Trophoblast cell (in vitro differentiated cells and primary cell): ENCODE measurements around the gene NECAB3.

Experiments
- DNase-seq, 2 donors: peaks; one replicate each; pipeline ENCODE4 v3.0.0-alpha.2; 2016
- H2AFZ ChIP-seq: 2 replicates; pipeline ENCODE4 v1.6.1; 2013; ENCODE audit warnings: low read length, moderate library complexity, mild to moderate bottlenecking; ENCODE audit not compliant: insufficient read depth, poor library complexity
- H2AK5ac ChIP-seq: 2 replicates; pipeline ENCODE4 v1.6.1; 2013; ENCODE audit warnings: mild to moderate bottlenecking, low read length
- H2BK120ac ChIP-seq: 2 replicates; pipeline ENCODE4 v1.6.1; 2013; ENCODE audit warnings: low read length, mild to moderate bottlenecking, moderate library complexity; ENCODE audit not compliant: insufficient read depth, poor library complexity
- H2BK12ac ChIP-seq: 2 replicates; pipeline ENCODE4 v1.6.1; 2013; ENCODE audit warnings: mild to moderate bottlenecking, low read length, moderate library complexity
- H2BK5ac ChIP-seq: 2 replicates; pipeline ENCODE4 v1.6.1; 2013; ENCODE audit warnings: low read length, low read depth, moderate library complexity, mild to moderate bottlenecking; ENCODE audit not compliant: poor library complexity
- H3K14ac ChIP-seq: 2 replicates; pipeline ENCODE4 v1.6.1; 2013; ENCODE audit warnings: mild to moderate bottlenecking, low read length
- H3K18ac ChIP-seq: 2 replicates; pipeline ENCODE4 v1.6.1; 2013; ENCODE audit warnings: mild to moderate bottlenecking, low read length
- H3K23ac ChIP-seq: 2 replicates; pipeline ENCODE4 v1.6.1; 2013; ENCODE audit warnings: low read length
- H3K27ac ChIP-seq: 2 replicates; pipeline ENCODE4 v1.5.1; 2013; ENCODE audit warnings: low read depth, mild to moderate bottlenecking, inconsistent platforms, low read length, moderate library complexity
- H3K27me3 ChIP-seq: 2 replicates; pipeline ENCODE4 v1.6.1; 2013; ENCODE audit warnings: inconsistent platforms, mild to moderate bottlenecking, low read length, moderate library complexity; ENCODE audit not compliant: insufficient read depth
- H3K36me3 ChIP-seq, 2 experiments: 1 replicate in 1 of 2; 2 replicates in 1 of 2; pipeline ENCODE4 v1.6.1; 2013; ENCODE audit warnings: low read length in 2 of 2, mild to moderate bottlenecking in 2 of 2, moderate library complexity in 1 of 2; ENCODE audit not compliant: insufficient read depth in 2 of 2, control insufficient read depth in 1 of 2
- H3K4ac ChIP-seq: 2 replicates; pipeline ENCODE4 v1.6.1; 2013; ENCODE audit warnings: low read depth, mild to moderate bottlenecking, low read length, moderate library complexity
- H3K4me1 ChIP-seq, 2 experiments: 1 replicate in 1 of 2; 2 replicates in 1 of 2; pipeline ENCODE4 v1.6.1; 2013; ENCODE audit warnings: low read length in 2 of 2, mild to moderate bottlenecking in 2 of 2, moderate library complexity in 1 of 2; ENCODE audit not compliant: insufficient read depth in 2 of 2, control insufficient read depth in 1 of 2
- H3K4me2 ChIP-seq: 2 replicates; pipeline ENCODE4 v1.6.1; 2013; ENCODE audit warnings: inconsistent platforms, mild to moderate bottlenecking, low read length, moderate library complexity
- H3K4me3 ChIP-seq: 2 replicates; pipeline ENCODE4 v1.5.1; 2013; ENCODE audit warnings: mild to moderate bottlenecking, low read depth, low read length, inconsistent platforms
- H3K79me1 ChIP-seq: one replicate; pipeline ENCODE4 v1.6.1; 2013; ENCODE audit warnings: low read length
- H3K79me2 ChIP-seq: 2 replicates; pipeline ENCODE4 v1.6.1; 2013; ENCODE audit warnings: low read length, mild to moderate bottlenecking; ENCODE audit not compliant: control insufficient read depth, insufficient read depth, poor library complexity
- H3K9ac ChIP-seq: 2 replicates; pipeline ENCODE4 v1.6.1; 2013; ENCODE audit warnings: mild to moderate bottlenecking, low read length
- H3K9me3 ChIP-seq: 2 replicates; pipeline ENCODE4 v1.6.1; 2013; ENCODE audit warnings: low read depth, mild to moderate bottlenecking, control low read depth, inconsistent platforms, low read length; ENCODE audit not compliant: insufficient read depth
- H4K12ac ChIP-seq: 2 replicates; pipeline ENCODE4 v1.6.1; 2013; ENCODE audit warnings: low read depth, mild to moderate bottlenecking, low read length, moderate library complexity
- H4K8ac ChIP-seq: 2 replicates; pipeline ENCODE4 v1.6.1; 2013; ENCODE audit warnings: low read depth, mild to moderate bottlenecking, low read length, moderate library complexity
- H4K91ac ChIP-seq: one replicate; pipeline ENCODE4 v1.6.1; 2013; ENCODE audit warnings: low read depth, mild to moderate bottlenecking, low read length, moderate library complexity
- WGBS: extraction: QIAGEN DNeasy Blood & Tissue Kit; methylation state at CpG from one replicate; pipeline ENCODE4 v1.1.7; 2013; ENCODE audit warnings: missing lambda C conversion rate; ENCODE audit not compliant: insufficient read length, insufficient coverage; ENCODE audit errors: extremely low coverage; 5-methylcytosine and 5-hydroxymethylcytosine counted together

The NECAB3 gene

DNA sequence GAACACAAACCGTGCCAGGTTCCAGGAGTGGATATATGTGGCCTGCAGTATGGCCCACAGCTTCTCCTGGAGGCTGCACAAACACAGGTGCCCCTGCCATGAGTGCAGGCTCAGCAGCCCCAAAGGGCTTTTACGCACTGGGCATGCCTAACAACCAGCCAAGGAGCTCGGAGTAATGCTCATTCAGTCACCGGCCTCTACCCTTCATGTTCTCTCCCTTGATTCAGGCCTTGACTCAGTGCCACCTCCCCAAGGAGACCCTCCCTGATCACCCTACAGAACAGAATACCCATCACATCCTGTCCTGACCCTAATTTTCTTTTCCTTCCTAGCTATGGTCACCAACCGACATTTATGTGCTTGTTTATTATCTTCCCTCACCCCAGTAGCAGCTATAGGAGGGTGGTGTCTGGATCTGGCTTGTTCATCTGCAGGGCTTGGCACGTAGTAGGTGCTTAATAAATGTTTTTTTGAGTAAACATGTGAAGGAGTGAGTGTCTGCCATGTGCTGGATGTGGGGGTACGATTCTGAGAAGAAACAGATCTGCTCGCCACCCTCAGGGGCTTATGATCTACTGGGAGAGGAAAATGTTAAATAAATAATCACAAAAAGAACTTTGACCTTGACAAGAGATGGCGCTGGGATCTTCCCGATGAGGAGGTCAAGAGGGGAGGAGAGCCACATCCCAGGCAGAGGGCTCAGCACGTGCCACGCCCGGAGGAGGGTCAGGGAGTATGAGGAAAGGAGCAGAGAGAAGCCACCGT is 36.6 kb upstream of the NECAB3 start:
- H2AK5ac ChIP-seq, result no peak overlapping the region
- no peak overlapping the region for H3K23ac ChIP-seq
- no peak overlapping the region for H3K4me2 ChIP-seq
- H3K36me3 ChIP-seq, result no peaks in the 10 kb centered on the region
- no peaks in the 10 kb centered on the region for H3K79me2 ChIP-seq
- H2AFZ ChIP-seq, result no peak overlapping the region
- no peak overlapping the region for H4K91ac ChIP-seq
- no peak overlapping the region for H4K12ac ChIP-seq
- H3K4me1 ChIP-seq, result no peaks in the 10 kb centered on the region
- H3K14ac ChIP-seq, result no peak overlapping the region
- no peak overlapping the region for H2BK12ac ChIP-seq
- no peak overlapping the region for H2BK5ac ChIP-seq
- no peak for DNase-seq
- H3K18ac ChIP-seq, result no peak overlapping the region
- no peak overlapping the region for H4K8ac ChIP-seq
- H3K27ac ChIP-seq, result no peak overlapping the region
- H3K4ac ChIP-seq, result no peak overlapping the region
- no peaks in the 10 kb centered on the region for H3K27me3 ChIP-seq
- no peaks in the 10 kb centered on the region for H3K79me1 ChIP-seq
- no peak overlapping the region for H3K9ac ChIP-seq
- WGBS, result no CpG with 5 or more reads among the region's 14 CpGs
- no peak overlapping the region for H3K4me3 ChIP-seq
- H3K9me3 ChIP-seq, result no peaks in the 10 kb centered on the region
- no peak overlapping the region for H2BK120ac ChIP-seq

DNA sequence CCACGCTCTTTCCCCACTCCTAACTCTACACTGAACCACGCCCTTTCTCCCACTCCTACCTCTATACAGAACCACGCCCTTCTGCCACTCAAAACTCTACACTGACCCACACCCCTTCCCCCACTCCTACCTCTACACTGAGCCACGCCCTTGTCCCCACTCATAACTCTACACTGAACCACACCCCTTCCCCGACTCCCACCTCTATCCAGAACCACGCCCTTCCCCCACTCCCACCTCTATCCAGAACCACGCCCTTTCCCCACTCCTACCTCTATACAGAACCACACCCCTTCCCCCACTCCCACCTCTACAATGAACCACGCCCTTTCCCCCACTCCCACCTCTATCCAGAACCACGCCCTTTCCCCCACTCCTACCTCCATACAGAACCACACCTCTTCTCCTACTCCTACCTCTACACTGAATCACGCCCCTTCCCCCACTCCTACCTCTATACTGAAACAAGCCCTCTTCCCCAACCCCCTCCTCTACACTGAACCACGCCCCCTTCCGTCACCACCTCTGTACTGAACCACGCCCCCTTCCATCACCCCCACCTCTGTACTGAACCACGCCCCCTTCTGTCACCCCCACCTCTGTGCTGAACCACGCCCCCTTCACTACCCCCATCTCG is 35.8 kb upstream of the NECAB3 start:
- H3K79me2 ChIP-seq, result no peaks in the 10 kb centered on the region
- no peak overlapping the region for H3K9ac ChIP-seq
- H3K79me1 ChIP-seq, result no peaks in the 10 kb centered on the region
- no peak overlapping the region for H3K23ac ChIP-seq
- 100% methylated on average over 8 of the region's 16 CpGs for whole genome bisulfite sequencing
- H2AFZ ChIP-seq, result no peak overlapping the region
- no peak overlapping the region for H3K27ac ChIP-seq
- H3K36me3 ChIP-seq, result no peaks in the 10 kb centered on the region
- H2BK12ac ChIP-seq, result no peak overlapping the region
- no peaks in the 10 kb centered on the region for H3K27me3 ChIP-seq
- DNase-seq, result no peak
- no peak overlapping the region for H3K18ac ChIP-seq
- no peak overlapping the region for H2BK5ac ChIP-seq
- H4K91ac ChIP-seq, result no peak overlapping the region
- no peak overlapping the region for H3K4me2 ChIP-seq
- no peak overlapping the region for H3K4ac ChIP-seq
- no peaks in the 10 kb centered on the region for H3K4me1 ChIP-seq
- no peaks in the 10 kb centered on the region for H3K9me3 ChIP-seq
- no peak overlapping the region for H2AK5ac ChIP-seq
- H4K8ac ChIP-seq, result no peak overlapping the region
- no peak overlapping the region for H3K14ac ChIP-seq
- no peak overlapping the region for H4K12ac ChIP-seq
- H3K4me3 ChIP-seq, result no peak overlapping the region
- H2BK120ac ChIP-seq, result no peak overlapping the region

DNA sequence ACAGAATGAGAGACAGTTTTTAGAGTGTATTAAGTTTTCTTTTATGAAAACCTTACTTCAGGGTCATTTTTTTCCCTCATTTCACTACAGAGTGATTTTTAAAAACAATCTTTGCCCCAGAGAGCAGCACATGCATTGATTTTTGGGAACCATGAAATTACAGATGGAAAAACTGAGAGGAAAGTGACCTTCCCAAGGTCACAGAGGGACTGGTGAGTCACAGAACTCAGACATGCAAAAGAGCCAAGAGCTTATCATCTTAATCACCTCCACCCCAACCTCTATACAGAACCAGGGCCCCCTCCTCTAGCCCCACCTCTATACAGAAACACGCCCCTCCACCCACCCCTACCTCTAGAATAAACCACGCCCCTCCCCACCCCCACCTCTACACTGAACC is 35.2 kb upstream of the NECAB3 start:
- Histone ChIP-seq H3K79me2 (no peaks in the 10 kb centered on the region), H3K79me1 (no peaks in the 10 kb centered on the region), H3K27ac (no peak overlapping the region), H3K36me3 (no peaks in the 10 kb centered on the region), H3K14ac (no peak overlapping the region), H2AFZ (no peak overlapping the region), H4K12ac (no peak overlapping the region), H2BK5ac (no peak overlapping the region), H2BK120ac (no peak overlapping the region), H3K4me1 (peaks cover 0 to under 1% of the 10 kb centered on the region in 2 experiments), H3K9ac (no peak overlapping the region), H3K4ac (no peak overlapping the region), H2BK12ac (no peak overlapping the region), H3K18ac (no peak overlapping the region), H4K91ac (no peak overlapping the region), H3K4me2 (no peak overlapping the region), H2AK5ac (no peak overlapping the region), H3K9me3 (no peaks in the 10 kb centered on the region), H3K23ac (no peak overlapping the region), H4K8ac (no peak overlapping the region), H3K27me3 (no peaks in the 10 kb centered on the region), H3K4me3 (no peak overlapping the region)
- no CpG with 5 or more reads among the region's 2 CpGs for WGBS
- DNase-seq, result no peak

DNA sequence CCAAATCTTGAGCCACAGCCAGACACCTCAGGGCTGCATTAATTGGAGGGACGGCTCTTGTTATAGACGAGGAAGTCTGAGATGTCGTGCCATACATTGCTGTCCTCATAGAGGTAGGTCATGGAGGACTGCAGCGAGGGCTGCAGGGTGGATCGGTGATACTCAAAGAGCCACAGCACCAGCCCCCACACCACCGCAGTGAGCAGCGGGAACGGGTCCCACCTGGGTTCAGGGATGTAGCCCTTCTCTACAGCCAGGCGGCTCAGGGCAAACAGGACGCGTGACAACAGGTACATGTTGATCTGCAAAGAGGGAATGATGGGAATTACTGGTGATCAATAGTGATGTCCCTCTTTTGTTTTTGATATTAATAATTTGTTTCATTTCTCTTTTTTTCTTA is 33.4 kb upstream of the NECAB3 start:
- no peaks in the 10 kb centered on the region for H3K27me3 ChIP-seq
- no peak overlapping the region for H2BK12ac ChIP-seq
- no peak overlapping the region for H3K23ac ChIP-seq
- no peak overlapping the region for H2BK120ac ChIP-seq
- no peaks in the 10 kb centered on the region for H3K36me3 ChIP-seq
- H2AFZ ChIP-seq, result no peak overlapping the region
- H2AK5ac ChIP-seq, result no peak overlapping the region
- peaks cover 1% of the 10 kb centered on the region for H3K9me3 ChIP-seq
- H3K18ac ChIP-seq, result no peak overlapping the region
- H4K91ac ChIP-seq, result no peak overlapping the region
- H4K8ac ChIP-seq, result no peak overlapping the region
- no peak overlapping the region for H3K14ac ChIP-seq
- H3K27ac ChIP-seq, result no peak overlapping the region
- H3K9ac ChIP-seq, result no peak overlapping the region
- no peak overlapping the region for H2BK5ac ChIP-seq
- H3K79me2 ChIP-seq, result no peaks in the 10 kb centered on the region
- H3K4ac ChIP-seq, result no peak overlapping the region
- H3K4me3 ChIP-seq, result no peak overlapping the region
- H3K79me1 ChIP-seq, result no peaks in the 10 kb centered on the region
- no peak overlapping the region for H4K12ac ChIP-seq
- no peak overlapping the region for H3K4me2 ChIP-seq
- DNase-seq, result no peak
- WGBS, result no CpG with 5 or more reads among the region's 11 CpGs
- peaks cover 0 to 2% of the 10 kb centered on the region in 2 experiments for H3K4me1 ChIP-seq
